GM12874 (cell line): Measurements from ENCODE around the gene DHX34.

Experiments used
- CTCF ChIP-seq: IDR thresholded peaks from 2 replicates; pipeline ENCODE4 v1.5.1; 2011; ENCODE audit warnings: low read depth, mild to moderate bottlenecking, control low read depth, low read length, moderate library complexity; ENCODE audit not compliant: insufficient read depth

DHX34 gene

GRCh38 chr19:47404334-47405196 is 55.5 kb downstream of the DHX34 start:
- no peak for TF ChIP-seq CTCF

- TF ChIP-seq CTCF = no peak
Measured at GRCh38 chr19:47405197-47405550, 56.1 kb downstream of the DHX34 start.

GRCh38 chr19:47405854-47406417 is 56.8 kb downstream of the DHX34 start:
- TF ChIP-seq CTCF = no peak

- no peak for TF ChIP-seq CTCF
Measured at GRCh38 chr19:47406711-47407416, 57.7 kb downstream of the DHX34 start.

- TF ChIP-seq CTCF = no peak
Measured at GRCh38 chr19:47407417-47407774, 58.3 kb downstream of the DHX34 start.

- no peak for TF ChIP-seq CTCF
Measured at GRCh38 chr19:47408156-47408938, 59.2 kb downstream of the DHX34 start.

GRCh38 chr19:47411101-47411500 is 62.0 kb downstream of the DHX34 start:
- no peak for TF ChIP-seq CTCF
